Tibial nerve (tissue), 4 donors: ENCODE data around the gene DEUP1. TPM values are rescaled to one million over a fixed set of nuclear protein-coding genes. Genes with fewer than 3 reads are reported as not detected.

Experiments
- DNase-seq, 2 donors: peaks; one replicate each; pipeline ENCODE4 v3.0.0-alpha.2; 2019; ENCODE audit warnings: low spot score in 2 of 2
- H3K27ac ChIP-seq, 4 donors: fragments of 200-600 bp; sonication (generic) in 3 of 4; one replicate each; pipeline ENCODE4 v1.5.1; 2017 to 2019; ENCODE audit warnings: mild to moderate bottlenecking in 1 of 4
- H3K27me3 ChIP-seq, 2 donors: fragments of 200-600 bp; sonication (generic) in 1 of 2; one replicate each; pipeline versions ENCODE4 v1.5.1 to v1.6.0; 2017 to 2019
- H3K36me3 ChIP-seq, 3 donors: fragments of 200-600 bp; sonication (generic); one replicate each; pipeline ENCODE4 v1.5.1; 2018 to 2019
- H3K4me1 ChIP-seq, 4 donors: fragments of 200-600 bp; sonication (generic) in 3 of 4; one replicate each; pipeline ENCODE4 v1.5.1; 2017 to 2019
- H3K4me3 ChIP-seq, 4 donors: fragments of 200-600 bp; sonication (generic) in 3 of 4; one replicate each; pipeline ENCODE4 v1.5.1; 2017 to 2019; ENCODE audit warnings: mild to moderate bottlenecking in 1 of 4, moderate library complexity in 1 of 4
- H3K9me3 ChIP-seq, 4 donors: fragments of 200-600 bp; sonication (generic) in 3 of 4; one replicate each; pipeline ENCODE4 v1.5.1; 2017 to 2019
- EP300 ChIP-seq, 2 donors: sonication (generic); formaldehyde crosslinking; IDR thresholded peaks; one replicate each; pipeline ENCODE4 v1.6.1; 2017; ENCODE audit warnings: antibody characterized with exemption in 2 of 2, mild to moderate bottlenecking in 1 of 2
- POLR2A ChIP-seq, 2 donors: fragments of 450-650 bp; IDR thresholded peaks; one replicate each; pipeline ENCODE4 v1.6.1; 2017; ENCODE audit warnings: antibody characterized with exemption in 2 of 2, mild to moderate bottlenecking in 2 of 2, moderate library complexity in 2 of 2
- WGBS, 2 donors: methylation state at CpG; one replicate each; pipeline ENCODE4 v1.1.5; 2018; 5-methylcytosine and 5-hydroxymethylcytosine counted together
- total RNA-seq, 4 donors: library from RNA; depleted of rRNA; stranded (reverse); fragments of >200 nt; gene quantifications; one replicate each; pipeline ENCODE4 v1.1.0, GENCODE V29; 2016
- TF ChIP-seq, protein P1 (sequence below), 5 experiments: fragments of 200-600 bp in 3 of 5; fragments of 450-650 bp in 2 of 5; sonication (generic) in 3 of 5; IDR thresholded peaks; one replicate each; pipeline ENCODE4 v1.5.1; 2016 to 2019; ENCODE audit warnings: antibody characterized with exemption in 5 of 5, mild to moderate bottlenecking in 3 of 5, moderate library complexity in 2 of 5

Gene DEUP1, protein sequence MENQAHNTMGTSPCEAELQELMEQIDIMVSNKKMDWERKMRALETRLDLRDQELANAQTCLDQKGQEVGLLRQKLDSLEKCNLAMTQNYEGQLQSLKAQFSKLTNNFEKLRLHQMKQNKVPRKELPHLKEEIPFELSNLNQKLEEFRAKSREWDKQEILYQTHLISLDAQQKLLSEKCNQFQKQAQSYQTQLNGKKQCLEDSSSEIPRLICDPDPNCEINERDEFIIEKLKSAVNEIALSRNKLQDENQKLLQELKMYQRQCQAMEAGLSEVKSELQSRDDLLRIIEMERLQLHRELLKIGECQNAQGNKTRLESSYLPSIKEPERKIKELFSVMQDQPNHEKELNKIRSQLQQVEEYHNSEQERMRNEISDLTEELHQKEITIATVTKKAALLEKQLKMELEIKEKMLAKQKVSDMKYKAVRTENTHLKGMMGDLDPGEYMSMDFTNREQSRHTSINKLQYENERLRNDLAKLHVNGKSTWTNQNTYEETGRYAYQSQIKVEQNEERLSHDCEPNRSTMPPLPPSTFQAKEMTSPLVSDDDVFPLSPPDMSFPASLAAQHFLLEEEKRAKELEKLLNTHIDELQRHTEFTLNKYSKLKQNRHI
- under 1 TPM in 1 of 4 donors, not detected in 3; 0.84 TPM for total RNA-seq

DNA sequence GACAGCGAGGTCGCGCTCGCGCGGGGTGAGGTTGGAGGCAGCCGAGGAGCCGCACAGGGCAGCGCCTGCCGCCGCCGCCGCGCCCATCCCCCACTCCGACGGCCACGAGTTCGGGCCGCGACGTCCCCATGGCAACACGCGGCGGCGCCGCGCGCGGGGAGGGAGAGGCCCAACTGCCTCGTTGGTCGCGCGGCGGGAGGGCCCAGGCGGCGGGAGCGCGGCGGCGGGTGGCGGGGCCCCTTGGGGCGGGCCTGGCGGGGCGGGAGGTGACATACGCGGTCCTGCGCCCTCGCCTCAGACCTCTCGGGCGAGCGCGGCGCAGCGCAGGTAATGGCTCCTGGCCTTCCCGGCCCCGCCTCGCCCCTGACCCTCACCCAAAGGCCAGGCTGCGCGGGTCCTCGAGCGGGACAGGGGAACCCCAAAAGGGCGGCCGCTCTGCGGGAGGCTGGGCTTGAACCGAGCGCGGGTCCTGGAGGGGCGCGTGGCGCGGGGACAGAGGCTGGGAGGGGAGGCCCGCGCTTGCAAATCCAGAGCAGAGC is at the start of gene DEUP1:
Gene DEUP1 (plus strand): TSS at position 297 of the 539 bp plus-strand sequence. CDS start 1,518 bp downstream, outside the sequence.
- DNase-seq, result no peak
- peaks cover 0 to 7% (median 0%) of the 10 kb centered on the region in 4 donors for H3K4me1 ChIP-seq
- no peaks in the 10 kb centered on the region for H3K9me3 ChIP-seq
- H3K27ac ChIP-seq, result no peak within 1 kb of the TSS
- no peak for TF ChIP-seq EP300 (IDR thresholded peaks at IDR 0.05)
- TF ChIP-seq, protein P1, sequence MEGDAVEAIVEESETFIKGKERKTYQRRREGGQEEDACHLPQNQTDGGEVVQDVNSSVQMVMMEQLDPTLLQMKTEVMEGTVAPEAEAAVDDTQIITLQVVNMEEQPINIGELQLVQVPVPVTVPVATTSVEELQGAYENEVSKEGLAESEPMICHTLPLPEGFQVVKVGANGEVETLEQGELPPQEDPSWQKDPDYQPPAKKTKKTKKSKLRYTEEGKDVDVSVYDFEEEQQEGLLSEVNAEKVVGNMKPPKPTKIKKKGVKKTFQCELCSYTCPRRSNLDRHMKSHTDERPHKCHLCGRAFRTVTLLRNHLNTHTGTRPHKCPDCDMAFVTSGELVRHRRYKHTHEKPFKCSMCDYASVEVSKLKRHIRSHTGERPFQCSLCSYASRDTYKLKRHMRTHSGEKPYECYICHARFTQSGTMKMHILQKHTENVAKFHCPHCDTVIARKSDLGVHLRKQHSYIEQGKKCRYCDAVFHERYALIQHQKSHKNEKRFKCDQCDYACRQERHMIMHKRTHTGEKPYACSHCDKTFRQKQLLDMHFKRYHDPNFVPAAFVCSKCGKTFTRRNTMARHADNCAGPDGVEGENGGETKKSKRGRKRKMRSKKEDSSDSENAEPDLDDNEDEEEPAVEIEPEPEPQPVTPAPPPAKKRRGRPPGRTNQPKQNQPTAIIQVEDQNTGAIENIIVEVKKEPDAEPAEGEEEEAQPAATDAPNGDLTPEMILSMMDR (IDR thresholded peaks at IDR 0.05), result no peak
- no peak for TF ChIP-seq POLR2A (IDR thresholded peaks at IDR 0.05)
- peak within 1 kb of the TSS in 2 of 4 donors; percentile 1 to 43 for H3K4me3 ChIP-seq
- 4 to 10% methylated on average over 18 to 45 of the region's 73 CpGs for WGBS, 2 donors
- H3K27me3 ChIP-seq, result peaks cover 0 to 18% of the 10 kb centered on the region in 2 donors
- no peaks in the 10 kb centered on the region for H3K36me3 ChIP-seq

DNA sequence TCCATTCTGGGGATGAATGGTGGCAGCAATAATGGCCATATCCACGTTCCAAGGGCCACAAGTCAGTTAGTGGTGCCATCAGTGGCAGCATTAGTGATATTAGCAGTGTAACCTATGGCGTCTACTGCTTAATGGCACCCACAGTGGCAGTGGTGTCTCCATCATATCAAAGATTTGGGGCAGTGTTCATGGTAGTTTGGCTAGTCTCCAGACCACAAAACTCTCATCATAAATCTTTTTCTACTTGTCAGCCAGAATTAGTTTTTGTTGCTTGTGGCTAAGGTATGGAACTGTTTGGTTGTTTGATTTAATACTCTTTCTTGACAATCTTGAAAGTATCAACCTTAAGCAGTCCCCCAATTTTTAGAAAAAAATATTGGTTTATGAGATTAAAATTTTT is 45.1 kb upstream of the DEUP1 start:
- no peak overlapping the region for H3K4me3 ChIP-seq
- DNase-seq, result no peak
- no peaks in the 10 kb centered on the region for H3K36me3 ChIP-seq
- H3K27ac ChIP-seq, result no peak overlapping the region
- no peaks in the 10 kb centered on the region for H3K4me1 ChIP-seq
- no peak for TF ChIP-seq POLR2A (IDR thresholded peaks at IDR 0.05)
- TF ChIP-seq, protein P1 (IDR thresholded peaks at IDR 0.05), result no peak
- TF ChIP-seq EP300 (IDR thresholded peaks at IDR 0.05), result no peak
- no peaks in the 10 kb centered on the region for H3K27me3 ChIP-seq
- 63 to 84% methylated on average over 2 of the region's 2 CpGs for WGBS, 2 donors
- H3K9me3 ChIP-seq, result no peaks in the 10 kb centered on the region

DNA sequence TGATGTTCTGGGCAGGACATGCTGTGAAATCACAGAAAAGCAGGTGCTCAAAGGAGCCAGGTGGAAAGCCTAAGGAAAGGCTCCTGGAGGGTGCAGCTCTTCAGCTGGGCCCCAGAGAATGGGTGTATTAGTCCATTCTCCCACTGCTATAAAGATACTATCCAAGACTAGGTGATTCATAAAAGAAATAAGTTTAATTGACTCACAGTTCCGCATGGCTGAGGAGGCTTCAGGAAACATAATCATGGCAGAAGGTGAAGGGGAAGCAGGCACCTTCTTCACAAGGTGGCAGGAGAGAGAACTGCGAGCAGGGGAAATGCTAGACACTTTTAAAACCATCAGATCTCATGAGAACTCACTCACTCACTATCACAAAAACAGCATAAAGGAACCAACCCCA is 43.1 kb upstream of the DEUP1 start:
- Histone ChIP-seq H3K9me3 (no peaks in the 10 kb centered on the region), H3K36me3 (no peaks in the 10 kb centered on the region), H3K27ac (no peak overlapping the region), H3K4me1 (no peaks in the 10 kb centered on the region), H3K4me3 (no peak overlapping the region), H3K27me3 (no peaks in the 10 kb centered on the region)
- 89 to 92% methylated on average over 2 of the region's 2 CpGs for WGBS, 2 donors
- no peak for DNase-seq
- TF ChIP-seq POLR2A (IDR thresholded peaks at IDR 0.05) (no peak), EP300 (IDR thresholded peaks at IDR 0.05) (no peak)
- TF ChIP-seq, protein P1 (IDR thresholded peaks at IDR 0.05), result no peak

DNA sequence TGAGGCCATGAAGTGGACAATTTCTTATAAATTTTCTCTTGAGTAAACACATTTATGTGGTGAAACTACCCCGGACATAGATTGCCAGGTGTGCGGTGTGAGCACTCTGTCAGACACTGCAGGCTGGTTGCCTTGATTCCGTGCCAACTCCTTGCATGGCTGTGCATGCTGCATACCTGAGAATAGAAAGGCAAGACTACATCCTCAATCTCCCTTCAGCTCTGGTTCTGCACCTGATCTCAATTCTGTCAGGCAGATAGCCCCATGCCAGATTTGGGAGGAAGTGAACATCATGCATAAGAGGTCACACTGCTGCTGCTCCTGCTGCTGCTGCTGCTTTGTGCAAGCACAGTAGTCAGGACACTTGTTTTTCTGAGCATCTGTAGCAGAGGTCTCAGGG is 42.5 kb upstream of the DEUP1 start:
- TF ChIP-seq POLR2A (IDR thresholded peaks at IDR 0.05) (no peak), EP300 (IDR thresholded peaks at IDR 0.05) (no peak)
- TF ChIP-seq, protein P1 (IDR thresholded peaks at IDR 0.05), result no peak
- H3K9me3 ChIP-seq, result no peaks in the 10 kb centered on the region
- no peaks in the 10 kb centered on the region for H3K36me3 ChIP-seq
- WGBS, 2 donors, result 94 to 95% methylated on average over 3 of the region's 3 CpGs
- no peak for DNase-seq
- no peaks in the 10 kb centered on the region for H3K4me1 ChIP-seq
- H3K4me3 ChIP-seq, result no peak overlapping the region
- no peaks in the 10 kb centered on the region for H3K27me3 ChIP-seq
- H3K27ac ChIP-seq, result no peak overlapping the region

DNA sequence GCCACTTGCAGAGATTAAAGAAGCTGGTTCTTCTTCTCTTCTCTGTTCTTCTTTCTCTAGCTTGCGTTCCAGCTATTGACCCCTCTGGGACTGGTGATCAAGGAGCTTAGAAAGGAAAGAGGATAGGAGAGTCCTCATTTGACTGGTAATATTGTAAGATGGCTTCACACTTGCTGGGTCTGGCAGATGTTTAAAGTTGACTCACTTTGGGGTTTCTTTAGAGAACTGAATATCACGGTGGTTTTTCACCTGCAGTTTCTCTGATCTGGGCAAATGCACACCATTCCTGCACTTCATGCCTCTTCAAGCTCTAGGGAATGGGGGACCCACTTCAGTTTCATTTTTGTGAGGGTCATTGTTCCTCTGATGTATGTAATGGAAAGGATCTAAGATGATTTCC is 41.8 kb upstream of the DEUP1 start:
- Histone ChIP-seq H3K27ac (no peak overlapping the region), H3K36me3 (no peaks in the 10 kb centered on the region), H3K4me3 (no peak overlapping the region), H3K27me3 (no peaks in the 10 kb centered on the region), H3K4me1 (no peaks in the 10 kb centered on the region), H3K9me3 (no peaks in the 10 kb centered on the region)
- WGBS, 2 donors, result 82 to 86% methylated on average over 2 of the region's 2 CpGs
- no peak for DNase-seq
- TF ChIP-seq, protein P1 (IDR thresholded peaks at IDR 0.05), result no peak
- TF ChIP-seq EP300 (IDR thresholded peaks at IDR 0.05) (no peak), POLR2A (IDR thresholded peaks at IDR 0.05) (no peak)
